ENCODE measurements around the gene ACOT7.

DNA sequence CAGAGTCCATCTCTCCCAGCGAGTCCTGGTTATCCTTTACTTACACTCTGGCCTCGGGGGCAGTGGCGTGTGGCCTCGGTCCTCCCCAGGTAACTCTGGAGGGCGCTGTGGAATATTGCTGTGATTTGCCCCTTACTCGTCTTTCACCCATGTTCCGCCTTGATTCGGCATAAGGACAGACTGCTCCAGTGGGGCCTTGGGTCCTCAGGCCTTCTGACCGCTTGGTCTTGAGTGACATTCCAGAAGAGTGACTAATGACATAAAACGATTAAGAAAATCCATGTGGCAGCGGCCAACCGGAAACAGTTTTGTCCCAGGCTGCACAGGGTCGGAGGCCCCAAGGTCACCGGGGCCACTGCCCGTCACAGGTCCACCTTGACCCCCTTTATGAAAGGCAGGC, 168.8 kb downstream of the ACOT7 start:
- TF ChIP-seq, protein P1, sequence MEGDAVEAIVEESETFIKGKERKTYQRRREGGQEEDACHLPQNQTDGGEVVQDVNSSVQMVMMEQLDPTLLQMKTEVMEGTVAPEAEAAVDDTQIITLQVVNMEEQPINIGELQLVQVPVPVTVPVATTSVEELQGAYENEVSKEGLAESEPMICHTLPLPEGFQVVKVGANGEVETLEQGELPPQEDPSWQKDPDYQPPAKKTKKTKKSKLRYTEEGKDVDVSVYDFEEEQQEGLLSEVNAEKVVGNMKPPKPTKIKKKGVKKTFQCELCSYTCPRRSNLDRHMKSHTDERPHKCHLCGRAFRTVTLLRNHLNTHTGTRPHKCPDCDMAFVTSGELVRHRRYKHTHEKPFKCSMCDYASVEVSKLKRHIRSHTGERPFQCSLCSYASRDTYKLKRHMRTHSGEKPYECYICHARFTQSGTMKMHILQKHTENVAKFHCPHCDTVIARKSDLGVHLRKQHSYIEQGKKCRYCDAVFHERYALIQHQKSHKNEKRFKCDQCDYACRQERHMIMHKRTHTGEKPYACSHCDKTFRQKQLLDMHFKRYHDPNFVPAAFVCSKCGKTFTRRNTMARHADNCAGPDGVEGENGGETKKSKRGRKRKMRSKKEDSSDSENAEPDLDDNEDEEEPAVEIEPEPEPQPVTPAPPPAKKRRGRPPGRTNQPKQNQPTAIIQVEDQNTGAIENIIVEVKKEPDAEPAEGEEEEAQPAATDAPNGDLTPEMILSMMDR (IDR thresholded peaks at IDR 0.05) = no peak
- TF ChIP-seq POLR2A (IDR thresholded peaks at IDR 0.05) = no peak

All from testis (tissue), 2 donors.